ENCODE measurements around the gene TBC1D16. TPM values are rescaled to one million over a fixed set of nuclear protein-coding genes. Genes with fewer than 3 reads are reported as not detected.

Gene TBC1D16
- total RNA-seq, 1 donor from 2014 or later, result 21.7 TPM

DNA sequence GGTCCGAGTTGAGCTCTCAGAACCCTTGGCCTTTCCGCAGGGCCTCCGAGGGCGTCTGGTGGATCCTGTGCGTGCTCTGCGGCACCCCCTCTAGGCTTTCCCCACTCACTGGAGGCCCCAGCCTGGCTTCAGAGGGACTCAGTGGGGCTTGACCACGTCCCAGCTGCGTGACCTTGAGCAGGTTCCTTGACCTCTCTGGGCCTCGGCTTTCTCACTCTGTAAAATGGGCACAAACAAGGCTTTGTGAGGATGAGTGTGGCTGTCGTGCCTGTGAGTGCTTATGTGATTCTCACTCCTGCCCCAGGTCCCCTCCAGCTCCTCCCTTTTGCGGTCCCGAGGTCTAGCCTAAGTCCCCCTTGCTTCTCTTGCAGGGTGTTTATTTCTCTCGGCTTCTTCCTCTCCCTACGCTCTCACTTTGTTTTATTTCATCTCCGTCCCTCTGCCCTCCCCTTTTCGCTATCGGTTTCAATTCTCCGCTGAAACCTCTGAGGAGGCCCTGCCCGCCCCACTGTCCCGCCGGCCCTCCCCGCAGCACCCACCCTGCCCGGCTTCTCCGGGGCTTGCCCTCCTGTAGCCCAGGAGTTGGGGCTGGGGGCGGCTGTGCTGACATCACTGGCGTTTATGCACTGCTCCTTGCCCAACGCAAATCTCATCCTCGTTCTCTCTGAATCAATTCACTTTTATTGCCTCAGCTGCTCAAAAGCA is 114.1 kb downstream of the TBC1D16 start:
- H3K27ac ChIP-seq, result no peak overlapping the region
- no peaks in the 10 kb centered on the region for H3K36me3 ChIP-seq
- H3K9me3 ChIP-seq, result no peaks in the 10 kb centered on the region
- intact Hi-C loops (cut with DNase I), result no loop called here
- DNase-seq (no peak), ATAC-seq (no peak)
- H3K4me3 ChIP-seq, result no peak overlapping the region
- TF ChIP-seq, protein P1, sequence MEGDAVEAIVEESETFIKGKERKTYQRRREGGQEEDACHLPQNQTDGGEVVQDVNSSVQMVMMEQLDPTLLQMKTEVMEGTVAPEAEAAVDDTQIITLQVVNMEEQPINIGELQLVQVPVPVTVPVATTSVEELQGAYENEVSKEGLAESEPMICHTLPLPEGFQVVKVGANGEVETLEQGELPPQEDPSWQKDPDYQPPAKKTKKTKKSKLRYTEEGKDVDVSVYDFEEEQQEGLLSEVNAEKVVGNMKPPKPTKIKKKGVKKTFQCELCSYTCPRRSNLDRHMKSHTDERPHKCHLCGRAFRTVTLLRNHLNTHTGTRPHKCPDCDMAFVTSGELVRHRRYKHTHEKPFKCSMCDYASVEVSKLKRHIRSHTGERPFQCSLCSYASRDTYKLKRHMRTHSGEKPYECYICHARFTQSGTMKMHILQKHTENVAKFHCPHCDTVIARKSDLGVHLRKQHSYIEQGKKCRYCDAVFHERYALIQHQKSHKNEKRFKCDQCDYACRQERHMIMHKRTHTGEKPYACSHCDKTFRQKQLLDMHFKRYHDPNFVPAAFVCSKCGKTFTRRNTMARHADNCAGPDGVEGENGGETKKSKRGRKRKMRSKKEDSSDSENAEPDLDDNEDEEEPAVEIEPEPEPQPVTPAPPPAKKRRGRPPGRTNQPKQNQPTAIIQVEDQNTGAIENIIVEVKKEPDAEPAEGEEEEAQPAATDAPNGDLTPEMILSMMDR (IDR thresholded peaks at IDR 0.05), result no peak
- H3K27me3 ChIP-seq, result peaks cover 2% of the 10 kb centered on the region
- H3K4me1 ChIP-seq, result peaks cover 16% of the 10 kb centered on the region

DNA sequence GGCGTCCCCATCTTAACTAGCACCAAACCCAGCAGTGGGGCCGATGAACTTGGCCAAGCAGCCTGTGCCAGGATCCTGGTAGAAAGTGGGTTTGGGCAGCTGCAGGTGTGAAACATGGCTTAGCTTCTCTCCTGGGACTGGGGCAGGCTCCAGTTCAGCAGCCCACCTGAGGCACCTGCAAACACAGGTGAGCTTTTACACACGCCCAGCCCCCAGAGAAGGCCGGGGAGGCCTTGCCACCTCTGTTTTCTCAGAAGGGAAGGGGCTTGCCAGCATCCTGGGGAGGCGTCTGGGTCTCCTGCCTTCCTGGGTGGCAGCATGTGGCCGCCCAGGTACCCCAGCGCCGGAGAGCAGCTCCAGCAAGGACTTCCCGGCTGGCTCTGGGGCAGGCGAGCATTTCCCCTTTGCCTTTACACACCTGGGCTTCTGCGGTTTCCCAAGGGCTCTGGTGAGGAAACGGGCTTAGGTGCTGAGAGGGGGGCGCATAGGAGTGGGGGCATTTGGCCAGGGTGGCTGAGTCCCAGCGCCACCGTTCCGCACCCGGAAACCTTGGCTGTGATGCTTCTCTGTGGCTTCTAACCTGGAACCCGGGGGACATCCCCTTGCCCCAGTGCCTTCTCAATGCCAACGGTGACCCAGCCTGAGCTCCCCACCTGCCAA is 114.8 kb downstream of the TBC1D16 start:
- Histone ChIP-seq H3K4me3 (no peak overlapping the region), H3K9me3 (no peaks in the 10 kb centered on the region), H3K27ac (no peak overlapping the region), H3K36me3 (no peaks in the 10 kb centered on the region), H3K4me1 (peaks cover 16% of the 10 kb centered on the region), H3K27me3 (no peaks in the 10 kb centered on the region)
- intact Hi-C loops (cut with DNase I), result no loop called here
- ATAC-seq, result no peak
- TF ChIP-seq, protein P1 (IDR thresholded peaks at IDR 0.05), result no peak
- DNase-seq, result no peak

DNA sequence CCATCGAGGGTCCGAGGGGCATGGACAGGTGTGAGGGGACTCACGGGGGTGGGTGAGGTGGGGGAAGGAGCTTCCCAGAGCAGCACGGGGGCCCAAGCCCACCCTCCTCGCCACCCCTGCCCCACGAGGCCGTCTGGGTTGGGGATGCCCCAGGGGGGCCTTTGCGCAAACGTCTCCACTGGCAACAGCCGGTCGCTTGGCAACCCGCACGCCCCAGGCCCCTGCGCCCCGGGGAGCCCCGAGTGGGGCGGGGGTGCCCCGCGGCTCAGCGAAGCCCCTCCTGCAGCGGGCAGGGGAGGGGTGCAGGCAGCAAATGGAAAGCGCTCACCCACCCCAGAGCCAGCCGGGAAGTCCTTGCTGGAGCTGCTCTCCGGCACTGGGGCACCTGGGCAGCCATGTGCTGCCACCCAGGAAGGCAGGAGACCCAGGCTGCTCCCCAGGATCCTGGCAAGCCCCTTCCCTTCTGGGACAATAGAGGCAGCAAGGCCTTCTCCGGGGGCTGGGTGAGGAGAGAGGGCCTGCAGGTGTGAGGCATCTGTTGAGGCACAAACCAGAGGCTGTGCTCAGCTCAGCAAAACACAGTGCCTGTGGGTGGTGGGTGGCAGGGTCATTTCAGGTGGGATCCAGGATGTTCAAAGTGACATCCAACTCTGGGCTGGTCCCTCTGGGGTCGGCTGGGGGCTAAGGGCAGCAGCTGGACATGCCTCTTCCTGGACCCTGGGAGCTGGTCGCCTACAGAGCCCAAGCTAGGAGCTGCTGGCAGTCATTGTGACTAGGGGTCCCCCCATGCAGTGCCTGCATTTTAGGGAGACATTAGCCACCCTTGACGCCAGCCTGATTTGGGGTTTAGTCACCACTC is 115.6 kb downstream of the TBC1D16 start:
- no peaks in the 10 kb centered on the region for H3K27me3 ChIP-seq
- peaks cover 14% of the 10 kb centered on the region for H3K4me1 ChIP-seq
- H3K9me3 ChIP-seq, result no peaks in the 10 kb centered on the region
- ATAC-seq, result no peak
- H3K27ac ChIP-seq, result no peak overlapping the region
- TF ChIP-seq, protein P1 (IDR thresholded peaks at IDR 0.05), result no peak
- H3K4me3 ChIP-seq, result no peak overlapping the region
- no peak for DNase-seq
- H3K36me3 ChIP-seq, result no peaks in the 10 kb centered on the region
- intact Hi-C loops (cut with DNase I), result loop anchor here (10.0 kb wide), 1 partner anchor 135 kb away; no protein-coding TSS in a partner anchor

DNA sequence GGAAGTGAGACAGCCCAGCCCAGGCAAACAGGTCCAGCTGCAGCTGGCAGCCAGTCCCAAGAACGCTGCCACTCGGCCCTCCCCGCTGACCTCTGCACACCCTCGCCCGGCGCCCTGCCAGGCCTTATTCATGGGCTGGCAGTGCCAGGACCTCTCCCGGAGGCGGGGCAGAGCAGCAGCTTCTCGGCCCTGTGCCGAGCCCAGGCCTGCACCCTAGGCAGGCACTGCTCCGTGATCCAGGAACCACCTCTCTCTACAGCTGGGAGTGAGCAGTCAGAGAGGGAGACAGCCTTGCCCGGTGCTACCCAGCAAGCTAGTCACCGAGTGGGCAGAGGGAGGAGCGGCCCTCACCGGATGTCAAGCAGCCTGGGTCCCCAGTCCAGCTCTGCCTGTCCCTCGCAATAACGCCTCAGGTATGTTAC is 116.5 kb downstream of the TBC1D16 start:
- Histone ChIP-seq H3K36me3 (no peaks in the 10 kb centered on the region), H3K4me3 (no peak overlapping the region), H3K9me3 (no peaks in the 10 kb centered on the region), H3K27me3 (no peaks in the 10 kb centered on the region), H3K27ac (no peak overlapping the region), H3K4me1 (peaks cover 11% of the 10 kb centered on the region)
- DNase-seq (peak; percentile 96), ATAC-seq (peak; percentile 89)
- TF ChIP-seq, protein P1 (IDR thresholded peaks at IDR 0.05), result no peak
- intact Hi-C loops (cut with DNase I), result loop anchor here (10.0 kb wide), 1 partner anchor 134 kb away; no protein-coding TSS in a partner anchor

DNA sequence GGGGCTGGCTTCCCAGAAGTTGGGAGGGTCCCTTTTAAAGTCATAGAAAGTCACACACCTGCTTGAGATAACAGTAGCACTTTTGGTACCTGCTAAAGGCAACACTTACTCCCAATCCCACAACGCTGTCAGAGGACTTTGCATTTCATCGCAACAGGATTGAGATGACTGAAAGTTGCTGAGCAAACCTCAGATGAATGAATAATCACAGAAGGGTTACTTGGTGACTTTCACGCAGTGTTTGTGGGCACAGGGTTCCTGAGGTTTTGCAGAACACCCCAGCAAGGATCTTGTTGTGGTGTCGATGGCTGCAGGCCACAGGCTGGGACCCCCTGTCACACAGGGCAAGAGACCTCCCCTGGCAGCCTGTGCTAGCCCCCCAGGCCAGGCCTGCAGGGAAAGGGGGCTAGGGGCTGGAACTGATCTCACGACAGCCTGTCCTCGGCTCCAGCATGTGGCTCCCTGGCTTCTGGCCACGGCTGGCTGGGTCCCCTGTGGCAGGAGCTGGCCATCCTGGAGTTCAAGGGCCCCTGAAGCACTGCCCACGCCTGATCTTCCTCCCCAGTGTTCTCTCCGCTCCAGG is 117.0 kb downstream of the TBC1D16 start:
- H3K27ac ChIP-seq, result no peak overlapping the region
- H3K27me3 ChIP-seq, result no peaks in the 10 kb centered on the region
- peaks cover 11% of the 10 kb centered on the region for H3K4me1 ChIP-seq
- ATAC-seq (no peak), DNase-seq (no peak)
- H3K9me3 ChIP-seq, result no peaks in the 10 kb centered on the region
- no peak overlapping the region for H3K4me3 ChIP-seq
- H3K36me3 ChIP-seq, result no peaks in the 10 kb centered on the region
- TF ChIP-seq, protein P1 (IDR thresholded peaks at IDR 0.05), result no peak
- intact Hi-C loops (cut with DNase I), result loop anchor here (10.0 kb wide), 1 partner anchor 134 kb away; no protein-coding TSS in a partner anchor
